ENCODE results near the gene DENND6B. TPM values are rescaled to one million over a fixed set of nuclear protein-coding genes. Genes with fewer than 3 reads are reported as not detected.

Gene DENND6B
- total RNA-seq, 1 donor from 2014 or later = 4.7 TPM

DNA sequence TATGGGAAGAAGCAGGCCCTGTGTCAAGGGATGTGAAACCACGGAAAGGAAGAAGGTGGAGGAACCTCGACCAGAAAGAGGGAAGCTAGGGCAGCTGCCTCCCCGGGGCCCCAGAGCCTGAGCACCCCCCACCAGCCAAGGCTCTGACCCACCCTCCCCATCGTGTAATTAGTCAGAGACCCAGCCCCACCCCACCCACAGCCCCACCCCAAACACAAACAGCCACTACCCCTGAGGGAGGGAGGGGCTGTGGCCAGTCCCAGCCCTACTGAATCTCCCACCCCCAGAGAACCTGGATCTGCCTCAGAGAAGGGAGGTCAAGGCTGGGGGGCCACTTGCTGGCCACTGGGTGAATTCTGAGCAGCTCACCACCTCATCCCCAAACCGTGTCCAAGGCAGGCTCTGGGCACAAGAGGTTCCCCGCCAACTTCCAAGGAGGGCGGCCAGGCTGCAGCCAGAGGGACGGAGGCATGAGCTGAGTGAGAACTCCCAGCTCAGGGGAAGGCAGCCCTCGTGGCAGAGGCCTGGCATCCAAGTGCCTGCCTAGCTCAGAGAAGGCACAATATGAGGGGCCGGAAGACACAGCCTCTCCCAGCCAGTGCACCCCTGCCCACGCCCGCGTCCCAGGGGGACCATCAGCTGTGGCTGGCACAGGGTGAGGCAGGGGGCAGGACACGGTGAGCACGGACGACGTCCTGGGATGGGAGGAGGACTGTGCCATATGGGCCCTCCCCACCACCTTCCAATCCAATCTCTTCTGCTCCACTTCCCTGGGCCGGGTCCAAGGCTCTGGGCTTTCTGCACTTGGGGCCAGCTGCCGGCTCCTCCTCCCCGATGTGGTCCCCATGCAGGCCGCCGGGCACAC is 22.1 kb downstream of the DENND6B start:
- peak; percentile 92 for DNase-seq (ENCODE audit: low read depth)

DNA sequence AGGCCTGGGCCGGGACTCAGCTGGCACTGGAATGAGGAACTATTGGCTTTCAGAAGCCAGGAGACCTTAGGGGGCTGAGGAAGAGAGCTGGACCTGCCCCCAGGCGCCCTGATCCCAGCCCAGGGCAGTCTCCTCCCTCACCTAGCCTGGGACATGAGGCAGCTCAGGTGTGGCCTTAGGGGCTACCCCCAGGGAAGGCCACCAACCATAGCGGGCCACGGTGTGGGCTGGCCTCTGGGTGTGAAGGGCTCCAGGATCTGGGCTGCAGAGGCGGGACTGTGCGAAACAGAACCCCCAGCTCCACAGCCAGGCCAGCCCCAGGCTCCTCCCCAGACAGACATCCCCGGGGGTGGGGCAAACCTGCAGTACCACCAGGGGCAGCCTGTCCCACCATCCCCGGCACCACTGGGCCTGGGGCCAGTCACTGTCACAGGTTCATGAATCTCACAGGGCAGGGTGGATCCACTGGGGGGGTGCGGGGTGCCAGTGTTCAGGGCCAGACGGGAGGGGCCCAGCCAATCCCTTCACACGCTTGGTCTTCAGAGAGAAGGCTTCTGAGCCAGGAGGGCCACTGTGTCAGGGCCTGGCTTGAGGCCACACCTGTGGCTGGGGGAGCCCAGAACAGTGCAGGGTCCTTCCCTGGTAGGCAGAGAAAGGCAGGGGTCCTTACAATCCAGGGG is 22.8 kb downstream of the DENND6B start:
- DNase-seq (ENCODE audit: low read depth) = peak; percentile 72

DNA sequence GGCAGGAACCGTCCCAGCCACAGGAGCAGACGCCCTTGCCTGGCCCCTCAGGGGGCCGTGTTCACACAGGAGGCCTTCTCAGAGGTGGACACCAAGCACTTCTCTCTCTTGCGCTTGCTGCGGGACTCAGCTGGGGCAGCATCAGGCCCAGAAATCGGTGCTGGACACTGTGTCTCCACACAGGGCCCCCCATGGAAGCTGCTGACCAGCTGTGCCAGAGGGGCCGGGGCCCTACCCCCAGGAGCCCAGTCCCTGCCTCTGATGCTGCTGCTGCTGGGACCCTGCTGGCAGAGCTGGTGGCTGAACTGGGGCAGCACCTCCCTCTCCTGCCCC is 23.3 kb downstream of the DENND6B start:
- peak; percentile 36 for DNase-seq (ENCODE audit: low read depth)

DNA sequence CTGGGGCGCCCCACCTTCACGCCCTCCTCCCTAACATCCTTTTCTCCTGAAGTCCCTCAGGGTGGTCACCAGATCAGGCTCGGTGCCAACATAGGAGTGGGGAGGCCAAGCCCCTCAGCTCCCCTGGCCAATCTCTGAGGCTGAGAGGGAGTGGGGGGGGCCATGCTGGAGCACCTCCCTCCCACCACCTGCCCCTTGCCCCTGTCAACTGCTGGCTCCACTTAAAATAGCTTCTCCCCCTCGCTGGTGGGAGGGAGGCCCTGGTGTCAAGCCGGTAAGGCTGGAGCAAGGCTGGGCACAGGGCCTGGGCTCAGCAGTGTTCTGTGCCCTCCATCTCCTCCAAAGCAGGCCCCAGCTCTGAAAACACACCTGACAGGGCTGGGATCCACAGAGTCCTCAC is 24.2 kb downstream of the DENND6B start:
- DNase-seq (ENCODE audit: low read depth) = peak; percentile 82

GRCh38 chr22:50302041-50302541 is 24.7 kb downstream of the DENND6B start:
- DNase-seq (ENCODE audit: low read depth) = peak; percentile 51

- no peak for DNase-seq (ENCODE audit: low read depth)
Measured at GRCh38 chr22:50301581-50301991, 25.2 kb downstream of the DENND6B start.

- DNase-seq (ENCODE audit: low read depth) = no peak
Measured at GRCh38 chr22:50300620-50301257, 26.1 kb downstream of the DENND6B start.

GRCh38 chr22:50299785-50300619 is 26.8 kb downstream of the DENND6B start:
- DNase-seq (ENCODE audit: low read depth) = no peak

- no peak for DNase-seq (ENCODE audit: low read depth)
Measured at GRCh38 chr22:50298937-50299784, 27.7 kb downstream of the DENND6B start.

- no peak for DNase-seq (ENCODE audit: low read depth)
Measured at GRCh38 chr22:50298266-50298637, 28.6 kb downstream of the DENND6B start.

GRCh38 chr22:50297510-50298265 is 29.1 kb downstream of the DENND6B start:
- DNase-seq (ENCODE audit: low read depth) = no peak

- no peak for DNase-seq (ENCODE audit: low read depth)
Measured at GRCh38 chr22:50296658-50297490, 29.9 kb downstream of the DENND6B start.

GRCh38 chr22:50294319-50294656 is 32.5 kb downstream of the DENND6B start:
- peak; percentile 75 for DNase-seq (ENCODE audit: low read depth)

GRCh38 chr22:50293441-50294318 is 33.1 kb downstream of the DENND6B start:
- peak; percentile 88 for DNase-seq (ENCODE audit: low read depth)

GRCh38 chr22:50292643-50293440 is 34.0 kb downstream of the DENND6B start:
- DNase-seq (ENCODE audit: low read depth) = no peak

- no peak for DNase-seq (ENCODE audit: low read depth)
Measured at GRCh38 chr22:50289942-50290630, 36.7 kb downstream of the DENND6B start.
